ENCODE measurements around the gene ZNF593OS. TPM values are rescaled to one million over a fixed set of nuclear protein-coding genes. Genes with fewer than 3 reads are reported as not detected.
A peak's percentile ranks its signal among the peaks of the same experiment; 100 is the strongest.

ZNF593OS gene
- total RNA-seq, 4 donors from 2014 or later, result not detected

GRCh38 chr1:26159743-26160039 is 11.9 kb downstream of the ZNF593OS start:
- Histone ChIP-seq H3K9me3 (no peaks in the 10 kb centered on the region), H3K4me1 (peaks cover 27 to 58% (median 32%) of the 10 kb centered on the region in 4 donors), H3K27ac (replicated peaks in 1 of 4) (peak overlapping the region in 3 of 4 donors; percentile 41 to 71 (median 61)), H3K36me3 (no peaks in the 10 kb centered on the region), H3K4me3 (peak overlapping the region; percentile 54 to 66 (median 63)), H3K27me3 (peaks cover 0 to 41% (median 4%) of the 10 kb centered on the region in 4 donors)
- TF ChIP-seq POLR2A (IDR thresholded peaks at IDR 0.05; ENCODE audit: low read depth), result no peak
- TF ChIP-seq, protein P1, sequence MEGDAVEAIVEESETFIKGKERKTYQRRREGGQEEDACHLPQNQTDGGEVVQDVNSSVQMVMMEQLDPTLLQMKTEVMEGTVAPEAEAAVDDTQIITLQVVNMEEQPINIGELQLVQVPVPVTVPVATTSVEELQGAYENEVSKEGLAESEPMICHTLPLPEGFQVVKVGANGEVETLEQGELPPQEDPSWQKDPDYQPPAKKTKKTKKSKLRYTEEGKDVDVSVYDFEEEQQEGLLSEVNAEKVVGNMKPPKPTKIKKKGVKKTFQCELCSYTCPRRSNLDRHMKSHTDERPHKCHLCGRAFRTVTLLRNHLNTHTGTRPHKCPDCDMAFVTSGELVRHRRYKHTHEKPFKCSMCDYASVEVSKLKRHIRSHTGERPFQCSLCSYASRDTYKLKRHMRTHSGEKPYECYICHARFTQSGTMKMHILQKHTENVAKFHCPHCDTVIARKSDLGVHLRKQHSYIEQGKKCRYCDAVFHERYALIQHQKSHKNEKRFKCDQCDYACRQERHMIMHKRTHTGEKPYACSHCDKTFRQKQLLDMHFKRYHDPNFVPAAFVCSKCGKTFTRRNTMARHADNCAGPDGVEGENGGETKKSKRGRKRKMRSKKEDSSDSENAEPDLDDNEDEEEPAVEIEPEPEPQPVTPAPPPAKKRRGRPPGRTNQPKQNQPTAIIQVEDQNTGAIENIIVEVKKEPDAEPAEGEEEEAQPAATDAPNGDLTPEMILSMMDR (IDR thresholded peaks at IDR 0.05), result no peak
- no peak for TF ChIP-seq POLR2AphosphoS5 (IDR thresholded peaks at IDR 0.05)
- TF ChIP-seq EP300 (IDR thresholded peaks at IDR 0.05), result no peak
- intact Hi-C loops (cut with DNase I), result loop anchor here (5.0 kb wide), 2 partner anchors 52 to 122 kb away; no protein-coding TSS in a partner anchor
- 74% methylated on average over 4 of the region's 4 CpGs for WGBS
- no peak for DNase-seq (ENCODE audit: extremely low spot score)

DNA sequence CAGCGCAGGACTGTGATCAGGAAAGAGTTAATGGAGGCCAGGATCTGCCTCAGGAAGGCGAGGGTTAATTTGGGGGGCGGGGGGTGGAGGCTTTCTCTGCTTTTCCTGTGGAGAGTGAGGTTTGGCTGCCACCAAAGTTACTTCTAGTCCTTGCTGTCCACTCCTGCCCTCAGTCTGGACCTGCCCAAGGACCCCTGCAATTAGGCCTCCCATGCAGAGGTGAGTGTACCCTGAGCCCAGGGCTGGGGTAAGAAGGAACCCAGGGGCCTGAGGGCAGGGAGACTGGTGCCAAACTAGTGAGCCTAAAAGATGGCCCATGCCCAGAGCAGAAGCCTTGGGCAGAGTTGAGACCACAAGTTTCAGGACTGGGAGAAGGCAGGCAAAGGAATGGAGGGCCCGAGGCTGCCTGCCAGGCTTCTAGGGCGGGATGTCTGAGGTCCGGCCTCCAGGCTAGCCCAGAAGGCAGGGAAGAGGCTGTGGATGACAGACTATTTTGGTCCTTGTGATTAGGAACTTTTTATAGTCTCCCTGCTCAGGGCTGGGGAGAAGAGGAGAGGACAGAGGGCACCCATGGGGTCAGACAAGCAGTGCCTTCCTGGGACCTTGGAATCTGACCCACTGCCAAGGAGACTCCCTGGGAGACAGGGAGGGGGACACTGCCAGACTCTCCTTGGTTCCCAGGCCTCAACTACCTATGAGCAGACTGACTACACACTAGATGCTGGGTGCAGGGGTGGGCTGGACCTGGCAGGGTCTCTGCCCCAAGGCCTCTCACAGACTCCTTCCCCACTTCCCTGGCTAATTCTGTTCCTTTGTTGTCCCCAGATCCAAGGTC is 12.5 kb downstream of the ZNF593OS start, which contains the start of gene FAM110D:
TSS of gene FAM110D (plus strand) at position 172 of the 835 bp plus-strand sequence. CDS start 2,213 bp downstream, outside the sequence.
- intact Hi-C loops (cut with DNase I), result no loop called here
- WGBS, result 51% methylated on average over 4 of the region's 6 CpGs
- Histone ChIP-seq H3K4me3 (peak within 1 kb of the TSS; percentile 54 to 66 (median 63)), H3K36me3 (no peaks in the 10 kb centered on the region), H3K4me1 (peaks cover 23 to 54% (median 26%) of the 10 kb centered on the region in 4 donors), H3K27ac (replicated peaks in 1 of 4) (peak within 1 kb of the TSS in 3 of 4 donors; percentile 41 to 76 (median 61)), H3K9me3 (no peaks in the 10 kb centered on the region), H3K27me3 (peaks cover 0 to 46% (median 4%) of the 10 kb centered on the region in 4 donors)
- peak; percentile 20 to 67 for TF ChIP-seq POLR2AphosphoS5 (IDR thresholded peaks at IDR 0.05)
- TF ChIP-seq, protein P1 (IDR thresholded peaks at IDR 0.05), result no peak
- TF ChIP-seq POLR2A (IDR thresholded peaks at IDR 0.05; ENCODE audit: low read depth), result no peak
- TF ChIP-seq EP300 (IDR thresholded peaks at IDR 0.05), result no peak
- DNase-seq (ENCODE audit: extremely low spot score), result no peak

GRCh38 chr1:26158271-26158907 is 13.2 kb downstream of the ZNF593OS start:
- no peak for DNase-seq (ENCODE audit: extremely low spot score)
- TF ChIP-seq, protein P1 (IDR thresholded peaks at IDR 0.05), result no peak
- TF ChIP-seq EP300 (IDR thresholded peaks at IDR 0.05), result no peak
- no peak for TF ChIP-seq POLR2A (IDR thresholded peaks at IDR 0.05; ENCODE audit: low read depth)
- no peak for TF ChIP-seq POLR2AphosphoS5 (IDR thresholded peaks at IDR 0.05)
- Histone ChIP-seq H3K9me3 (no peaks in the 10 kb centered on the region), H3K36me3 (no peaks in the 10 kb centered on the region), H3K27me3 (peaks cover 0 to 46% (median 2%) of the 10 kb centered on the region in 4 donors), H3K4me3 (peak overlapping the region; percentile 54 to 66 (median 63)), H3K4me1 (peaks cover 17 to 49% (median 20%) of the 10 kb centered on the region in 4 donors), H3K27ac (replicated peaks in 1 of 4) (peak overlapping the region in 3 of 4 donors; percentile 41 to 76 (median 57))
- intact Hi-C loops (cut with DNase I), result no loop called here
- 92% methylated on average over 2 of the region's 5 CpGs for WGBS

DNA sequence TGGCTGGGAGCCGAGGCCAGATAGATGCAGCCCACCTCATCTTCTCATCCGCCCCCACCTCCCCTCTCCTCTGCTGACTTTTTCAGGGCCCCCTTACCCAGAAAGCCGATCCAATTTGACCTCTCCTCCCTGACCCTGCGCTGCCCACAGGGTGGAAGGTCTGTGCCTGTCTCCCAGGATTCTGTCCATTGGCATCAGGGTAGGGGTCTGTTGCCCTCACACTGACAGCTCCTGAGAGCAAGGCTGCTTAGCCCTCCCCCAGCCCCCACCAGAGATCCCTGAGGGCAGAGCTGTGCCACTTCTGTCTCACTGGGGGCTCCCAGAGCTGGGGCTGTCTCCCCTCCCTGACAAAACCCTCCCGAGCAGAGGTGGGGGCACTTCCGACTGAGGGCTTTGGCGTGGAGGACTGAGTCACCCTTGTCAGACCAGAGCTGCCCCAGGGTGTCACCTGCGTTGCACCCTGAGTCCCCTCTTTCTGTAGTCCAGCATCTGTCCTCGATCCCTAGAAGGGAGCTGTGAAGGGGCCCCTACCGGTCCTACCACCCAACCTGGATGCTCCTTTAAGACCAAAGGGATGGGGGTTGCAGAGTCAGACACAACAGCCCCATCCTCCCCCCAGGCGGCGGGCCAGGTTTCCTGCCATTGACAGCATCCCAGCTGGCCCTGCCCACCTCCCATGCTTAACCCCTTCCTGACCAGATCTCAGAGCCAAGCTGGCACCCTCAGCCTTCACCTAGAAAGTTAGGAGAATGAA is 15.2 kb downstream of the ZNF593OS start:
- 35% methylated on average over 9 of the region's 12 CpGs for WGBS
- no peaks in the 10 kb centered on the region for H3K36me3 ChIP-seq
- TF ChIP-seq, protein P1 (IDR thresholded peaks at IDR 0.05), result no peak
- peak in 1 of 2 donors; percentile 32 for TF ChIP-seq POLR2AphosphoS5 (IDR thresholded peaks at IDR 0.05)
- no peak for DNase-seq (ENCODE audit: extremely low spot score)
- intact Hi-C loops (cut with DNase I), result no loop called here
- peaks cover 8 to 43% (median 9%) of the 10 kb centered on the region in 4 donors for H3K4me1 ChIP-seq
- peak overlapping the region; percentile 29 to 47 (median 31) for H3K4me3 ChIP-seq
- peaks cover 0 to 46% (median 2%) of the 10 kb centered on the region in 4 donors for H3K27me3 ChIP-seq
- H3K27ac ChIP-seq (replicated peaks in 1 of 4), result peak overlapping the region; percentile 1 to 76 (median 34)
- no peaks in the 10 kb centered on the region for H3K9me3 ChIP-seq

Measured in esophagus muscularis mucosa (tissue), 4 donors.